SU-DHL-6 (cell line): ENCODE measurements around the gene NUDT21.
A peak's percentile ranks its signal among the peaks of the same experiment; 100 is the strongest.

Experiments used
- H2AFZ ChIP-seq: fragments of 200-600 bp; sonication (generic); 2 replicates; pipeline ENCODE4 v1.6.1; 2014; ENCODE audit warnings: low read depth, mild to moderate bottlenecking, moderate library complexity, mixed read lengths, antibody characterized with exemption, low read length; ENCODE audit not compliant: severe bottlenecking
- H3F3A ChIP-seq: fragments of 200-600 bp; shearing (Covaris generic); 2 replicates; pipeline ENCODE4 v1.6.0; 2016; ENCODE audit warnings: antibody characterized with exemption, mild to moderate bottlenecking; ENCODE audit not compliant: insufficient read depth
- H3K27ac ChIP-seq: fragments of 200-600 bp; sonication (generic); 2 replicates; pipeline ENCODE4 v1.5.1; 2016; ENCODE audit warnings: low read depth, mild to moderate bottlenecking, low read length, moderate library complexity, mixed read lengths
- H3K27me3 ChIP-seq: fragments of 200-600 bp; sonication (generic), shearing (Covaris generic); 2 replicates; pipeline ENCODE4 v1.6.0; 2014; ENCODE audit warnings: mild to moderate bottlenecking, low read length
- H3K36me3 ChIP-seq: fragments of 200-600 bp; sonication (generic); 2 replicates; pipeline ENCODE4 v1.6.1; 2014; ENCODE audit warnings: mild to moderate bottlenecking, low read length, mixed read lengths
- H3K4me2 ChIP-seq: fragments of 300-600, 200-600 bp; shearing (Covaris generic), sonication (generic); 2 replicates; pipeline ENCODE4 v1.6.0; 2014; ENCODE audit warnings: low read length, low read depth, mild to moderate bottlenecking; ENCODE audit not compliant: poor library complexity, severe bottlenecking
- H3K4me3 ChIP-seq: fragments of 200-600 bp; sonication (generic); 2 replicates; pipeline ENCODE4 v1.5.1; 2014; ENCODE audit warnings: antibody characterized with exemption, low read length, mild to moderate bottlenecking, mixed read lengths; ENCODE audit not compliant: insufficient read depth, poor library complexity, severe bottlenecking
- H3K79me2 ChIP-seq: fragments of 200-600 bp; sonication (generic); 2 replicates; pipeline ENCODE4 v1.6.1; 2014; ENCODE audit warnings: mild to moderate bottlenecking, low read length, moderate library complexity; ENCODE audit not compliant: insufficient read depth
- H3K9ac ChIP-seq: fragments of 200-600 bp; sonication (generic); 2 replicates; pipeline ENCODE4 v1.7.0; 2014; ENCODE audit warnings: mild to moderate bottlenecking, low read length
- H3K9me2 ChIP-seq: fragments of 200-600 bp; sonication (generic); replicated peaks from 2 replicates; pipeline ENCODE4 v1.6.1; 2014; ENCODE audit warnings: low read length; ENCODE audit not compliant: insufficient read depth
- H3K9me3 ChIP-seq: fragments of 200-600 bp; sonication (generic); 2 replicates; pipeline ENCODE4 v1.6.1; 2014; ENCODE audit warnings: low read length, mixed read lengths; ENCODE audit not compliant: insufficient read depth
- H4K20me1 ChIP-seq: fragments of 200-600 bp; sonication (generic); 2 replicates; pipeline ENCODE4 v1.6.1; 2014; ENCODE audit warnings: low read depth, mild to moderate bottlenecking, antibody characterized with exemption, low read length, moderate library complexity, mixed read lengths
- EZH2phosphoT487 ChIP-seq: fragments of 200-600 bp; sonication (generic), shearing (Covaris generic); conservative IDR thresholded peaks from 2 replicates; pipeline ENCODE4 v1.6.1; 2018; ENCODE audit warnings: mild to moderate bottlenecking, antibody characterized with exemption, low read length, moderate library complexity, mixed read lengths
- TF ChIP-seq, protein P1 (sequence below): fragments of 200-600 bp; sonication (generic); IDR thresholded peaks from one replicate; pipeline ENCODE4 v1.5.1; 2017; ENCODE audit warnings: antibody characterized with exemption, mild to moderate bottlenecking, low read length, moderate library complexity; ENCODE audit not compliant: insufficient read depth, poor library complexity, severe bottlenecking

NUDT21 gene

DNA sequence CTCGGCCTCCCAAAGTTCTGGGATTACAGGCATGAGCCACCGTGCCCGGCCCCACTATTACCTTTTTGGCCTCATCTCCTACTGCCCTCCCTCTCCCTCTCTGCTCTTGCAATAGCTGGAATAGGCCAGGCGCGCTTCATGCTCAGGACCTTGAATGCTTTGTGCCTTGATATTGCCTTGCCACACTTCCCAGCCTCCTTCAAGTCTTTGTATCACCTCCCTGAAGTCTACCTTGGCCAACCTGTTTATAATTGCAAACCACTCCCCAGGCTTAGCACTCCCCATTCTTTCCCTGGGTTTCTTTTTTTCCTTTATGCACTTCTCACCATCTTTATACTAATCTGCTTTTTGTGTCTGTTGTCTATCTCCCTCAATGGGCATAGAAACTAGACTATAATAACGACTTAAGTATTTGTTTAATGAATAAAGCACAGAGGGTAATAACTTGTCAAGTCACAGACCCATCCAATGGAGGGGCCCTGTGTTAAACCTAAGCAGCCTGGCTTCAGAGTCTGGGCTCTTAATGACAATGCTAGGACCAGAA lies 6.9 kb upstream of the NUDT21 start:
- H3K36me3 ChIP-seq: peaks cover 47% of the 10 kb centered on the region
- H3K9ac ChIP-seq: no peak overlapping the region
- no peaks in the 10 kb centered on the region for H4K20me1 ChIP-seq
- no peaks in the 10 kb centered on the region for H3K27me3 ChIP-seq
- no peaks in the 10 kb centered on the region; the same call in 1 of the 2 replicates for H3F3A ChIP-seq
- H3K79me2 ChIP-seq: peaks cover 8% of the 10 kb centered on the region
- H3K9me2 ChIP-seq: no peaks in the 10 kb centered on the region
- H3K4me3 ChIP-seq: no peak overlapping the region
- no peak overlapping the region for H3K27ac ChIP-seq
- no peak overlapping the region for H3K4me2 ChIP-seq
- no peak overlapping the region for H2AFZ ChIP-seq
- no peak for TF ChIP-seq EZH2phosphoT487
- TF ChIP-seq, protein P1, sequence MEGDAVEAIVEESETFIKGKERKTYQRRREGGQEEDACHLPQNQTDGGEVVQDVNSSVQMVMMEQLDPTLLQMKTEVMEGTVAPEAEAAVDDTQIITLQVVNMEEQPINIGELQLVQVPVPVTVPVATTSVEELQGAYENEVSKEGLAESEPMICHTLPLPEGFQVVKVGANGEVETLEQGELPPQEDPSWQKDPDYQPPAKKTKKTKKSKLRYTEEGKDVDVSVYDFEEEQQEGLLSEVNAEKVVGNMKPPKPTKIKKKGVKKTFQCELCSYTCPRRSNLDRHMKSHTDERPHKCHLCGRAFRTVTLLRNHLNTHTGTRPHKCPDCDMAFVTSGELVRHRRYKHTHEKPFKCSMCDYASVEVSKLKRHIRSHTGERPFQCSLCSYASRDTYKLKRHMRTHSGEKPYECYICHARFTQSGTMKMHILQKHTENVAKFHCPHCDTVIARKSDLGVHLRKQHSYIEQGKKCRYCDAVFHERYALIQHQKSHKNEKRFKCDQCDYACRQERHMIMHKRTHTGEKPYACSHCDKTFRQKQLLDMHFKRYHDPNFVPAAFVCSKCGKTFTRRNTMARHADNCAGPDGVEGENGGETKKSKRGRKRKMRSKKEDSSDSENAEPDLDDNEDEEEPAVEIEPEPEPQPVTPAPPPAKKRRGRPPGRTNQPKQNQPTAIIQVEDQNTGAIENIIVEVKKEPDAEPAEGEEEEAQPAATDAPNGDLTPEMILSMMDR: no peak
- H3K9me3 ChIP-seq: no peaks in the 10 kb centered on the region

DNA sequence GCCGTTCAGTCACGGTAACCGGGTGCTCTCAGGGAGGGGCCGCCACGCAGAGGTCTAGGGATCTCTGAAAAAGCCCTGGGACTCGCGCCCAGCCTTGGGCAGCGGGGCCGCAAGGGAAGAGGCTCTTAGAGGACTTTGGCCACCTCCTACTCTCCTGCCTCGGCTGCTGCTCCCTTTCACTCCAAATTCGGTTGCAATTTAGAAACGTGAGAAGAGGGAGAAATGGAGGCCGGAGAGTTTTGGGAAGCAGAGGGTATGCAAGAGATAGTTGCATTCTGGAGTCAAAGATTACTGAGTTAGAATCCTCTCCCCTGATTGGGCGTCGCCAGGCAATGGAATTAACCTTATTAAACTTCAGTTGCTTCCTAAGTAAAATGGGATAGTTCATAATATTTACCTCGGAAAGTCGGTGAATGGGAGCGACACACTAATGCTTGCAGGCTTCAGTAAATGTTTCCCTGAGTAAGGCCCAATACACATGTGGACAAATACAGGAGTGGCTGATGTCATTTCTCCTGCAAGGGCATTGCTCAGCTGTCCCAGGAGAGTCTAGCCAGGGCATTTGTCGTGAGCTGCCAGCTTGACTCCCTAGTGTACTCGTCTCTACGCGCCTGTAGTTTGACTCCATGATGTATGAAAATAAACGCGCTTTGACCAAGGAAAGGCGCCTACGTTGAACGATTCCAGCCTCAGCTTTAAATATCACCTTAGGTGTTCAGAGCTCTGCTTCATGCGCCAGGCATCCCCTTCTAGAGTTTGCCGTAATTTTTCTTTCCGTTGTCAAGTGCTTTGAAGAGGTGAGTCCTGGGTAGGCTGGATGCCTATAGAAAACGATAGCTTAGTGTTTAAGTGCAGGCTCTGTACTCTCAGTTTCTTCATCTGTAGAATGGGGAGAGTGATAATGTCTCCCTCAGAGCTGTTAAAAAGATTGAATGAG lies 889 bp upstream of the NUDT21 start:
- TF ChIP-seq EZH2phosphoT487: no peak
- TF ChIP-seq, protein P1: no peak
- H3K9ac ChIP-seq: peak overlapping the region; percentile 85
- H3K9me2 ChIP-seq: no peaks in the 10 kb centered on the region
- H3K9me3 ChIP-seq: no peaks in the 10 kb centered on the region
- H3K79me2 ChIP-seq: peaks cover 66% of the 10 kb centered on the region
- H3K4me2 ChIP-seq: peak overlapping the region; percentile 79
- peak overlapping the region; percentile 43 for H2AFZ ChIP-seq
- peak overlapping the region; percentile 77 for H3K4me3 ChIP-seq
- H3K27me3 ChIP-seq: no peaks in the 10 kb centered on the region
- peaks cover 29% of the 10 kb centered on the region for H3K36me3 ChIP-seq
- H3K27ac ChIP-seq: 0 out of 2 replicates have a peak overlapping the region, but pooled peaks have one; percentile 2
- H3F3A ChIP-seq: no peaks in the 10 kb centered on the region; the same call in 1 of the 2 replicates
- peaks cover 22% of the 10 kb centered on the region for H4K20me1 ChIP-seq

DNA sequence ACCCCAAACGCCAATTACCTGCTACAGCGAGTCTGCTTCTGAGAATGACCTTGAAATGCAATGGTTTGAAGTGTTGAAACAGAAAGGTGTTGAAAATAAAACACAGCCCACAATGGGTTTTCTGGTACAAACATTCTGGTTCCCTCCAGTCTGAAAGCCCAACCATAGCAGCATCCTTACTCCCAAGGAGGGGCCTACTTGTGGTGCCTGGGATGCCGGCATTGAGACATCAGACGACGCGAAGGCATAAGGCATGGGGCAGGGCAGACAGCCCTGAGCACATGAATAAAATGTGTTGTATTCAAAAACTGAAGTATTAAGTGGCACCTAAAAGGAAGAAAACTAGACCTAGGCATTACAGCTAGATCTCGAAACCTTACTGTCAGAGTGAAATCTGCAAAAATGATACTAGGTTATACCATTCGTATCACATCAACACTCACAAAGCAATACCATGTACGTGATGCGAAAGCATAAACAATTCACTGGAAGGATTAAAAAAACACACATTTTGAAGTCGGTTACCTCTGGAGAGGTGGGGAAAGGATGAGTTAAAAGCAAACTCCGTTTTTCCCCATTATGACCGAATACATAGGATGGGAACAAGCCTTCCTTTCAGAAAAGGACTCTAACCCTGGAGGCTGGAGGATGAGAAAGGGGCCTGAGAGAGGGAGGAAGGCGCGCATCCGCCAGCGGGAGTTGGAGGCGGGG lies 702 bp downstream of the NUDT21 start:
- H3K36me3 ChIP-seq: peaks cover 37% of the 10 kb centered on the region
- peak overlapping the region; percentile 69 for H3K4me3 ChIP-seq
- H3K9me2 ChIP-seq: no peaks in the 10 kb centered on the region
- H3K4me2 ChIP-seq: peak overlapping the region; percentile 82
- H3K79me2 ChIP-seq: peaks cover 82% of the 10 kb centered on the region
- H3F3A ChIP-seq: no peaks in the 10 kb centered on the region
- no peak for TF ChIP-seq EZH2phosphoT487
- TF ChIP-seq, protein P1: no peak
- H4K20me1 ChIP-seq: peaks cover 32% of the 10 kb centered on the region
- H3K27ac ChIP-seq: peak overlapping the region; percentile 82
- no peaks in the 10 kb centered on the region for H3K27me3 ChIP-seq
- H2AFZ ChIP-seq: peak overlapping the region; percentile 68
- peak overlapping the region; percentile 85 for H3K9ac ChIP-seq
- no peaks in the 10 kb centered on the region for H3K9me3 ChIP-seq
